IMR-90 (cell line): ENCODE data around the gene NPIPB2. TPM values are rescaled to one million over a fixed set of nuclear protein-coding genes. Genes with fewer than 3 reads are reported as not detected.
A peak's percentile ranks its signal among the peaks of the same experiment; 100 is the strongest.

Experiments
- ATAC-seq: fragments of 200-7000 bp; cut with Tn5 transposase; 2 replicates; pipeline ENCODE4 v1.9.1; 2020; ENCODE audit warnings: low read depth, mild to moderate bottlenecking, moderate library complexity
- BruUV-seq: library from RNA; stranded (reverse); fragments of 400-500 nt; replicated peaks from 2 replicates; lab custom pipeline; 2021; lab: Mats Ljungman, UMichigan
- CTCF ChIA-PET: fragments of 300-600 bp; formaldehyde crosslinking; extraction: SDS; loops from one replicate; lab custom pipeline; 2021; ENCODE audit warnings: antibody characterized with exemption; lab: Yijun Ruan, JAX
- POLR2A ChIA-PET: fragments of 300-600 bp; sonication (Branson Sonifier 250); formaldehyde crosslinking; loops from one replicate; lab custom pipeline; 2022; ENCODE audit warnings: antibody characterized with exemption; ENCODE audit not compliant: unreplicated experiment; lab: Charles Lee
- DNase-seq: peaks from one replicate; pipeline ENCODE4 v3.0.0; 2013
- H2AFZ ChIP-seq: replicated peaks from 2 replicates; pipeline ENCODE3; 2013; ENCODE audit warnings: low read length, mild to moderate bottlenecking; ENCODE audit not compliant: poor library complexity
- H2AK5ac ChIP-seq: 2 replicates; pipeline ENCODE4 v1.6.1; 2013; ENCODE audit warnings: low read depth, low read length, inconsistent platforms
- H2AK9ac ChIP-seq: replicated peaks from 2 replicates; pipeline ENCODE3; 2013; ENCODE audit warnings: mild to moderate bottlenecking, low read depth, low read length, moderate library complexity; ENCODE audit not compliant: poor library complexity
- H2BK120ac ChIP-seq: 2 replicates; pipeline ENCODE4 v1.6.1; 2013; ENCODE audit warnings: low read depth, low read length, inconsistent platforms
- H2BK15ac ChIP-seq: 3 replicates; pipeline ENCODE4 v1.6.1; 2013; ENCODE audit warnings: low read depth, low read length, inconsistent platforms
- H2BK20ac ChIP-seq: 2 replicates; pipeline ENCODE4 v1.6.1; 2013; ENCODE audit warnings: low read depth, mild to moderate bottlenecking, inconsistent platforms, low read length, moderate library complexity
- H2BK5ac ChIP-seq: 2 replicates; pipeline ENCODE4 v1.6.1; 2013; ENCODE audit warnings: mild to moderate bottlenecking, low read depth, low read length, inconsistent platforms; ENCODE audit not compliant: poor library complexity, severe bottlenecking
- H3K14ac ChIP-seq: replicated peaks from 2 replicates; pipeline ENCODE4 v1.6.1; 2013; ENCODE audit warnings: low read depth, low read length, inconsistent platforms
- H3K18ac ChIP-seq: 2 replicates; pipeline ENCODE4 v1.6.1; 2013; ENCODE audit warnings: low read depth, low read length, control low read depth
- H3K23ac ChIP-seq: 2 replicates; pipeline ENCODE4 v1.6.1; 2013; ENCODE audit warnings: low read depth, low read length, inconsistent platforms
- H3K27ac ChIP-seq: 2 replicates; pipeline ENCODE4 v1.5.1; 2013; ENCODE audit warnings: mild to moderate bottlenecking, control low read depth, low read length; ENCODE audit not compliant: insufficient read depth
- H3K27me3 ChIP-seq: 2 replicates; pipeline ENCODE4 v1.6.1; 2013; ENCODE audit warnings: low read length; ENCODE audit not compliant: control insufficient read depth, insufficient read depth
- H3K36me3 ChIP-seq: 2 replicates; pipeline ENCODE4 v1.6.1; 2013; ENCODE audit warnings: low read length, mixed read lengths; ENCODE audit not compliant: control insufficient read depth, insufficient read depth
- H3K4ac ChIP-seq: 2 replicates; pipeline ENCODE4 v1.6.1; 2013; ENCODE audit warnings: low read depth, low read length, inconsistent platforms
- H3K4me1 ChIP-seq: 2 replicates; pipeline ENCODE4 v1.6.1; 2013; ENCODE audit warnings: low read length, mixed read lengths; ENCODE audit not compliant: control insufficient read depth, insufficient read depth
- H3K4me2 ChIP-seq: 2 replicates; pipeline ENCODE4 v1.6.1; 2013; ENCODE audit warnings: low read depth, mild to moderate bottlenecking, control low read depth, low read length, moderate library complexity
- H3K4me3 ChIP-seq: 2 replicates; pipeline ENCODE4 v1.5.1; 2013; ENCODE audit warnings: low read depth, mild to moderate bottlenecking, control low read depth, low read length, moderate library complexity; ENCODE audit not compliant: insufficient read depth
- H3K56ac ChIP-seq: 2 replicates; pipeline ENCODE4 v1.6.1; 2013; ENCODE audit warnings: low read length, inconsistent platforms; ENCODE audit not compliant: insufficient read depth; ENCODE audit errors: extremely low read depth
- H3K79me1 ChIP-seq, 2 experiments: 2 replicates each; pipeline ENCODE4 v1.6.1; 2013; ENCODE audit warnings: low read length in 2 of 2, inconsistent platforms in 1 of 2, low read depth in 1 of 2
- H3K9ac ChIP-seq: 2 replicates; pipeline ENCODE4 v1.6.1; 2013; ENCODE audit warnings: low read depth, low read length, control low read depth
- H3K9me1 ChIP-seq: 2 replicates; pipeline ENCODE4 v1.6.1; 2013; ENCODE audit warnings: low read length, inconsistent platforms; ENCODE audit not compliant: insufficient read depth
- H3K9me3 ChIP-seq: 2 replicates; pipeline ENCODE4 v1.6.1; 2013; ENCODE audit warnings: low read length; ENCODE audit not compliant: control insufficient read depth, insufficient read depth
- H4K20me1 ChIP-seq: 2 replicates; pipeline ENCODE4 v1.6.1; 2013; ENCODE audit warnings: low read length, inconsistent platforms; ENCODE audit not compliant: insufficient read depth
- H4K5ac ChIP-seq: 2 replicates; pipeline ENCODE4 v1.6.1; 2013; ENCODE audit warnings: mild to moderate bottlenecking, low read depth, low read length, control low read depth
- H4K8ac ChIP-seq, 2 experiments: 2 replicates each; pipeline ENCODE4 v1.6.1; 2013; ENCODE audit warnings: low read depth in 2 of 2, low read length in 2 of 2, control low read depth in 1 of 2, inconsistent platforms in 1 of 2
- H4K91ac ChIP-seq: 2 replicates; pipeline ENCODE4 v1.6.1; 2013; ENCODE audit warnings: low read depth, low read length, inconsistent platforms; ENCODE audit not compliant: insufficient read depth
- CHD1 ChIP-seq: IDR thresholded peaks from 2 replicates; pipeline ENCODE4 v1.6.1; 2012; ENCODE audit warnings: low read depth, low read length, improper control_type of control experiment
- ELK1 ChIP-seq: fragments of 150-350 bp; IDR thresholded peaks from 2 replicates; pipeline ENCODE4 v1.6.1; 2016; ENCODE audit warnings: low read depth, mild to moderate bottlenecking, low read length, moderate library complexity, borderline replicate concordance
- MAZ ChIP-seq: IDR thresholded peaks from 2 replicates; pipeline ENCODE4 v1.6.1; 2012; ENCODE audit warnings: low read depth, mild to moderate bottlenecking, low read length, improper control_type of control experiment, moderate library complexity, borderline replicate concordance
- MXI1 ChIP-seq: IDR thresholded peaks from 2 replicates; pipeline ENCODE4 v1.6.1; 2012; ENCODE audit warnings: low read depth, mild to moderate bottlenecking, low read length, moderate library complexity, borderline replicate concordance
- NFE2L2 ChIP-seq: fragments of 150-350 bp; IDR thresholded peaks from 2 replicates; pipeline ENCODE4 v1.6.1; 2016; ENCODE audit warnings: low read depth, mild to moderate bottlenecking, low read length
- POLR2A ChIP-seq: IDR thresholded peaks from 2 replicates; pipeline ENCODE4 v1.6.1; 2012; ENCODE audit warnings: mild to moderate bottlenecking, low read depth, low read length
- WGBS, 2 experiments: methylation state at CpG; one replicate each; pipeline versions ENCODE4 v1.1.5 to v1.1.7; 2013; ENCODE audit warnings: missing lambda C conversion rate in 2 of 2; ENCODE audit not compliant: insufficient read length in 1 of 2; ENCODE audit errors: extremely low coverage in 2 of 2; 5-methylcytosine and 5-hydroxymethylcytosine counted together
- dilution Hi-C: fragments of 300-500 bp; cut with HindIII; formaldehyde crosslinking; loops from one replicate; pipeline ENCODE4 v1.14.3; 2018; ENCODE audit warnings: low sequenced_read_pairs; ENCODE audit not compliant: unreplicated experiment
- in situ Hi-C: fragments of 300-500 bp; cut with MboI; formaldehyde crosslinking; loops from 3 replicates; pipeline ENCODE4 v1.14.3; 2019; ENCODE audit warnings: low sequenced_read_pairs, inconsistent platforms, mixed read lengths
- intact Hi-C: fragments of 100-400 bp; cut with micrococcal nuclease; formaldehyde crosslinking; loops from 2 replicates; pipeline ENCODE4 v1.10.0; 2022
- polyA plus RNA-seq, 3 experiments: library from polyadenylated mRNA; depleted of rRNA; stranded (reverse); fragments of >200 nt; gene quantifications; 2 replicates each; pipeline ENCODE4 v1.2.3, GENCODE V29; 2012; ENCODE audit warnings: low replicate concordance in 1 of 3
- total RNA-seq: library from RNA; depleted of rRNA; stranded (reverse); fragments of >200 nt; gene quantifications from 2 replicates; pipeline ENCODE4 v1.2.3, GENCODE V29; 2012

The NPIPB2 gene
- total and polyA plus RNA-seq, 2 of the 4 experiments (the other 2 are of a cell fraction): 2.2 to 7.7 TPM

- Histone ChIP-seq H3K27ac (peak within 1 kb of the TSS; percentile 87), H2BK20ac (peak within 1 kb of the TSS; percentile 23; the same call in 1 of the 2 replicates), H4K8ac (peak within 1 kb of the TSS; percentile 92 to 97), H3K14ac (peak within 1 kb of the TSS; percentile 86), H2AK9ac (peak within 1 kb of the TSS; percentile 90), H3K9ac (peak within 1 kb of the TSS; percentile 78), H3K4me2 (peak within 1 kb of the TSS; percentile 97), H4K91ac (peak within 1 kb of the TSS; percentile 65), H3K56ac (peak within 1 kb of the TSS; percentile 58), H3K9me1 (peaks cover 6% of the 10 kb centered on the region), H3K79me1 (peaks cover 0 to 34% of the 10 kb centered on the region in 2 experiments; a peak in 3 of 4 replicates), H2BK120ac (0 out of 2 replicates have a peak within 1 kb of the TSS, but pooled peaks have one; percentile 48), H4K5ac (peak within 1 kb of the TSS; percentile 70), H2AFZ (peak within 1 kb of the TSS; percentile 97), H3K4ac (peak within 1 kb of the TSS; percentile 86), H4K20me1 (peaks cover 40% of the 10 kb centered on the region), H3K23ac (peak within 1 kb of the TSS; percentile 95), H3K27me3 (peaks cover 7% of the 10 kb centered on the region), H3K18ac (no peak within 1 kb of the TSS), H2AK5ac (peak within 1 kb of the TSS; percentile 63), H2BK15ac (no peak within 1 kb of the TSS), H3K4me3 (peak within 1 kb of the TSS; percentile 94), H2BK5ac (peak within 1 kb of the TSS; percentile 84), H3K4me1 (peaks cover 8% of the 10 kb centered on the region), H3K9me3 (no peaks in the 10 kb centered on the region), H3K36me3 (peaks cover 2% of the 10 kb centered on the region; the same call in 1 of the 2 replicates)
- ChIA-PET CTCF (interaction anchor here (1.5 kb wide), 1 partner anchor 152 kb away, joined by 3 read pairs; no protein-coding TSS in a partner anchor), POLR2A (interaction anchor here (0.6 kb wide), 1 partner anchor 459 kb away, joined by 4 read pairs; no protein-coding TSS in a partner anchor)
- 1% methylated on average over 32 of the region's 84 CpGs; no CpG with 5 or more reads in 1 of the 2 experiments for WGBS, 2 experiments
- DNase-seq (peak; percentile 97), ATAC-seq (peak; percentile 96)
- intact Hi-C loops: loop anchor here (1.0 kb wide), 1 partner anchor 141 kb away; no protein-coding TSS in a partner anchor
- in situ Hi-C loops: no loop called here
- BruUV-seq: no TSS peak
- TF ChIP-seq NFE2L2 (no peak), CHD1 (no peak), MXI1 (peak; percentile 87), MAZ (peak; percentile 99), POLR2A (peak; percentile 85), ELK1 (peak; percentile 53; the same call in 1 of the 2 replicates)
- dilution Hi-C loops: no loop called here
Measured at GRCh38 chr16:11915644-11916523, 26.0 kb downstream of the NPIPB2 start, which contains the start of gene GSPT1. TSS of gene GSPT1 (minus strand) at chr16:11915956. CDS start at chr16:11915720, 236 bp downstream.
